ENCODE data around the gene DOCK4.

DOCK4 gene

GRCh38 chr7:111765751-111766643 lies 440.2 kb downstream of the DOCK4 start:
- DNase-seq (ENCODE audit: low read depth in 2 of 2): no peak

DNA sequence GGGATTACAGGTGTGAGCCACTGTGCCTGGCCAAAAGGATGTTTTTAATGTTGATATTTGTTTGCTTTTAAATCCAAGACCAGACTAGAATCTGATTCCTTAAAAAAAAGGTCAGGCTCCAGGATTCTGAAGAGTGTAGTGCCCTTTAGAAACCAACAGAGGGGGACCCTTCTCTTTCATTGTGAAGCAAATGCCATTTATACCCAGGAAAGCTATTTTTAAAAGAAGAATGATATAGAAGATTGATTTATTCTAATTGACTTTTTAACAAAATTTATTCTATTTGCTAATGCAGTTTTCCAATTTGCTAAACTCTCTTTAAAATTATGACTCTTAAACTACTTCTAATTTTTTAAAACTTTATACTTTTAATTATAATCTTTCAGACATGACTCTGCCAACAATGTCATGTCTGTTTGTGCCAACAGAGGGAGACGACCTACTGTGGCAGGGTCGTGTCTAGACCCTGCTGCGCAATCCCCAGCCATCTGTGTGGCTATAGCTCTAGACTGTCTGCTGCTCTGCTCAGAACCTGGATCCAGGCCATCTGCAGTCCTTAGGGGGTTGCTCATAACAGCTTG lies 442.9 kb downstream of the DOCK4 start:
- no peak for DNase-seq (ENCODE audit: low read depth in 2 of 2)

- DNase-seq (ENCODE audit: low read depth in 2 of 2): no peak
These were observed 443.4 kb downstream of the DOCK4 start for GRCh38 chr7:111762799-111763198.

- DNase-seq (ENCODE audit: low read depth in 2 of 2): no peak
These were observed 444.0 kb downstream of the DOCK4 start for GRCh38 chr7:111762211-111762610.

DNA sequence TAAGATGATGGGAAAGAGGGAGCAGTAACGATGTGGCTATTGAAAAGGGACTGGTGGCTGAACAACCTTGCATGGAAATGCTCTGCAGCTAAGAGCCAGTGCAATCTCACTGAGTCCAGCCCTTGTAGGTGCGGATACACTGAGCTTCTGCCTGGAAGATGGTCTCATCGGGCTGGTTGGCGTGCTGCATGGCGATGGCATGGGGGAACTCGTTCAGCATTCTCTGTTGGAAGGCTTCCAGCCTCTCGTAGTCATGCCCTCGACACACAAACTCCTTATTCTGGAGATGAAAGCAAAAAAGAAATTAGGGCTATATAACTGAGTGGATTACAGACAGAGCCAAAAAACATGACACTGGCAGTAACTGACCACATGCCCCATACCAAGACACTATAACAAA lies 446.2 kb downstream of the DOCK4 start:
- no peak for DNase-seq (ENCODE audit: low read depth in 2 of 2)

DNA sequence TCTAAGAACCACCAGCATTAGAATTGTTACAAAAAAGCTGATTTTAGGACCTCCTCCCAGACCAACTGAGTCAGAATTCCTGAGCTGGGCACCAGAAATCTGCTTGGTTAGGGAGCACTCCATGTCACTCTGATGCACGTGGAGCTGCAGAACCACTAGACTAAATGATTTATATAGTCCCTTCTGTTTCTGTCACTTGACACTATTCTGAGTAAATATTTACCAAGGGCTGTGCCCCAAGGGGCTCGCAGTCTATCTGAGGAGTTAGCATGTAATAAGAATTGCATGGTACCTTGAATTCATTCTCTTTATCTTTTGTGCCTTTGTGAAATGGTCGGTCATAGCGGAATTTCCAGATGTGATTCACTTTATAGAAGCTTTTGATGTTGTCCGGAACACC lies 447.9 kb downstream of the DOCK4 start:
- DNase-seq (ENCODE audit: low read depth in 2 of 2): no peak

GRCh38 chr7:111756687-111757178 lies 449.5 kb downstream of the DOCK4 start:
- DNase-seq (ENCODE audit: low read depth in 2 of 2): no peak

DNA sequence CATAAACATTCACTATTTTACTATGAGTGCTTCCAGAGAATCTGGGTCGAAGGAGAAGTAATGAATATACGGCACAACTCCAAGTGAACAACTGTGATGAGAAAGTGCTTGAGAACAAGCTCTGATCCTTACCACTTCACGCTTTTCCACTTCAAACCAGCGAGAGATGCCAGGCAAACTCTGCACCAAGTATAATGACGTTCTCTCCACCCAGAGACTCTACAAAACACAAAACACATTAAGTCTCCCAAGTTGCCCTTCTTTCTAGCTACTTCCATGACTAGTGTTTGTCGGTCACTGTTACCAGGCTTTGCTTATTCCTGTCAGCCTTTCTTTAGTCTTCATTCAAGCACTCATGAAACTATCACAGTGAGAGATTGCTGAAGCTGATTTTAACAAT lies 450.8 kb downstream of the DOCK4 start:
- DNase-seq (ENCODE audit: low read depth in 2 of 2): no peak

DNA sequence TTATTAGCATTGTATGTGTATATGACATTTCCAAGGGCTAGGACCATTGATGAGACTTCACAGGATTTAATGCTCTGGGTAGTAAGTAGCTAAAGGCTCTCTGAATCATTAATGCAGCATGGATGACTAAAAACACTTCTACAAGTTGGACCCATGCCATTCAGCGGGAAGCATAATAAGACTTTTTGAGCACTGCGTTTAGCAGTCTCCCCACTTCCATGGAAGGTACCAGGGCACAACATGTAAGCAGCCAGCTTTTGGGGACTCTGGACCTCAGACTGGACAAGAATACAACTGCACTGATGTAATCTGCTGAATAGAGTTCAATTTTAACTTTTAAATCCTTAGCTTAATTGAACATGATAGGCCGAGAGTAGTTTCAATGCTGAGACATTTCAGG lies 452.2 kb downstream of the DOCK4 start:
- DNase-seq (ENCODE audit: low read depth in 2 of 2): no peak

- peak; percentile 34 to 35 for DNase-seq (ENCODE audit: low read depth in 2 of 2)
These were observed 454.1 kb downstream of the DOCK4 start for GRCh38 chr7:111752022-111752582.

DNA sequence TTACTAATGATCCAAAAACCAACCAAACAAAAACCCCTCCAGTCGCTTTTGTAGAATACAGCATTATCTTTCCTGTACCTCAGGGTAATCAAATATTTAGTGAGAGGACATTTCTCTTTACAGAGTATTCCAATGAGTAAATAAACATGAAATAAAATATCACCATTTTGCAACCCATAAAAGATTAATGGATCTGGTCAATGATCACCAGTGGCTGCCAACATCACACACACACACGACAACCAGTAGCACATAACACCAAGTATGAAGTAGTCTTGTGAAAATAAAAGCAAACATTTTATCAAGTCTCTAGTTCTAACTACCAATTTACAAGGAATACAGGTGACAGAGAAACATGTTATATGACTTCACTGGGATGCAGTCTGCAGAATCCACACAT lies 455.3 kb downstream of the DOCK4 start:
- no peak for DNase-seq (ENCODE audit: low read depth in 2 of 2)

DNA sequence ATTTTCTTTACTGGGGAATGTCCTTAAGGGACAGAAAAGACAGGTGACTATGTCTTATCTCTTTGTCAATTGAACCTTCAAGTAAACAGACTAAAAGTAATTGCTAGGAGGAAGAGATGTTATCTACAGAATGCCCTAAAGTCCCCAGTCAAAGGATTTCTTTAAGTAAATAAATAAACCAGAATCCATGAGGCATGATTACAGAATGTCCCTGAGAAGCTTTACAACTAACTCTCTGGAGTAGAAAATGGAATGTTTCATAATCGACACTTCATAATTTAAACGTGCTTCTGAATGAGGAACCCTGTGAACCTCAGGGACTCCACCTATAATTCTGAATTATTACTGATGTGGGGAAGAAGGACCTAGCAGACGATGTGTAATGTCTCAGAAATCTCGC lies 456.0 kb downstream of the DOCK4 start:
- no peak for DNase-seq (ENCODE audit: low read depth in 2 of 2)

GRCh38 chr7:111749625-111750024 lies 456.6 kb downstream of the DOCK4 start:
- no peak for DNase-seq (ENCODE audit: low read depth in 2 of 2)

GRCh38 chr7:111747718-111748117 lies 458.5 kb downstream of the DOCK4 start:
- no peak for DNase-seq (ENCODE audit: low read depth in 2 of 2)

GRCh38 chr7:111746950-111747349 lies 459.2 kb downstream of the DOCK4 start:
- DNase-seq (ENCODE audit: low read depth in 2 of 2): no peak

DNA sequence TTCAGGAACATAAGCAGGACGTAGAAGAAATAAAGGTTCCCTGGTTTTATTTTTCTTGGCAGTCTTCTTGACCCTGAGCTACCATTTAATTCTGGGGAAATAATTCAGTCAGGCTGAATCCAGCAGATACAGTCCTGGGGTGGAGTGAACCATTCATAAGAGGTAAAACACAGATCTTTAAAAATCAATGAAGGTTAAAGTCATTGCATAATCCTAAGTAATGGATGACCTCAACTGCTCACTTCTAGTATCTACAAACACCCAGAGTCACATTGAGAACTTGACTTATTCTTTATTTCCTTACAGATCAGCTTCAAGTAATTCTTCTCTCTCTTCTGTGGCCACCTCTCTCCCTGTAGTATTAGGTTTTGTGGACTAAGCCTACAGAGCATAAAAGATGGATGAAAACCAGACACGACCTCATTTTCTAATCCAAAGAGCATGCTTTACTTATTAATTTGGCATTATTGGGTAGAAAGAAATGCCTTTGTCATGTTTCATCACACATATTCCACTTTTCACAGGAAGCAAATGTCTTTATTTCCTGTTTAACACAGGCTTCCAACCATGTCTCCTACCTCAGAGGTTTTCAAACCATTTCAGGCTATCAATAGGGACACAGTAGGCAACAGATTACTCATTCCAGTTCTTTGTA lies 461.6 kb downstream of the DOCK4 start:
- DNase-seq (ENCODE audit: low read depth in 2 of 2): no peak

DNA sequence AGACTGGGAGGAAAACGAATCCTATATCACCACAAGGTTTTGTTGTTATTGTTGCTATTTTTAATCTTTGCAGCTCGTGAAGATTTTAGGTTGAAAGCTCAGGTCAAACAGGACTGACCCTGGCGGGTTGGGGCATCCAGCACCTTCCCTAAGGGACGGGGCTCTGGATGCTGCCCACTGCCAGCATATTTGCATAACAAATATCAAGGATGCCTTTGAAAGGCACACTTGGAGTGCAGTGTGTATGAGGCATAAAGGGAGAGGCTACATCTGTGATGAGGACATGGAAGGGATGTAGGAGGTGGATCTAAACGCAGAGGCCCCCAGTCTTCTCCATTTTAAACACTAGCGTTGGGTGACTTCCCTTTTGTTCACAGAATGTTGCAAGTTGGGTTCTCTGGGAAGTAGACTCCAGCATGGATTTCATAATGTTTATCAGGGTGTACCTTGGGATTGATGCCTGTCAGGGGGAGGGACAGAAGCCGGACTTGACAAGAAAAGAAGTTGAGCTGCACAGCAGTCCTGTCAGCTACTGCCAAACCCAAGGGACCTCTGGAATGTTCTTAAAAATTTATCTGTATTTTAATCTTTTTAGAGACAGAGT lies 462.9 kb downstream of the DOCK4 start:
- no peak for DNase-seq (ENCODE audit: low read depth in 2 of 2)

- peak; percentile 6 to 14 for DNase-seq (ENCODE audit: low read depth in 2 of 2)
These were observed 464.4 kb downstream of the DOCK4 start for GRCh38 chr7:111741811-111742240.

DNA sequence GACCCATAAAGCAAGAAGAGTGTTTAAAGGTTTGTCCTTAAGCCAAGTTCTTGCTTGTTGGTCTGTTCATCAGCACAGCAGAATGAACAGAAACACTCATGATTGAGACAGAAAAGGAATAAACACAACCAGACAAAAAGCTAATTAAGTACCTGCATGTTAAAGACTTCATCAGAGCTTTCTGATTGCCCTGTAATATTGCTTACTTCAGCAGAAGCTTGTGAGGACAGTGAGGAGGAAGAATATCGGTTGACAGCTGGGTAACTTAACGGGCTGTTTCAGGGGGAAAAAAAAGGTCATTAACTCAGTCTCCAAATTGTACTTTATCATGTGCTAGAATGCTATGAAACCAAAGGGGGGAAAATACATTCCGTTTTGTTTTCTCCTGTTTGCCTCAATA lies 465.3 kb downstream of the DOCK4 start:
- DNase-seq (ENCODE audit: low read depth in 2 of 2): no peak

- DNase-seq (ENCODE audit: low read depth in 2 of 2): no peak
These were observed 469.7 kb downstream of the DOCK4 start for GRCh38 chr7:111736552-111736874.

GRCh38 chr7:111735661-111736551 lies 470.3 kb downstream of the DOCK4 start:
- peak in 1 of 2 donors; percentile 60 for DNase-seq (ENCODE audit: low read depth in 2 of 2)
